Natural killer cell treated with Interleukin-12 subunit alpha and Interleukin-12 subunit beta and Interleukin-15 and Interleukin-18, amount 100 ng/mL, for 72 hours (primary cell): Measurements from ENCODE around the gene PRR36. TPM values are rescaled to one million over a fixed set of nuclear protein-coding genes. Genes with fewer than 3 reads are reported as not detected.

ENCODE experiments used
- ATAC-seq, 2 donors: fragments of 150-1000 bp; cut with Tn5 transposase in 1 of 2; sonication (Bioruptor Pico), chemical (Tn5 transposase) in 1 of 2; 2 replicates each; pipeline ENCODE4 v1.10.0; 2021
- DNase-seq: peaks from one replicate; pipeline ENCODE4 v3.0.0; 2022; ENCODE audit warnings: low spot score
- H3K27ac Mint-ChIP-seq, 2 donors: 1 replicate in 1 of 2; 2 replicates in 1 of 2; pipeline ENCODE4 v1.8.0; 2022; ENCODE audit warnings: mixed read lengths in 2 of 2, mild to moderate bottlenecking in 1 of 2, moderate library complexity in 1 of 2
- H3K27me3 Mint-ChIP-seq, 2 donors: 1 replicate in 1 of 2; 2 replicates in 1 of 2; pipeline ENCODE4 v1.8.0; 2022; ENCODE audit warnings: mixed read lengths in 2 of 2
- H3K36me3 Mint-ChIP-seq: one replicate; pipeline ENCODE4 v1.8.0; 2022; ENCODE audit warnings: mixed read lengths
- H3K4me1 Mint-ChIP-seq, 2 donors: 1 replicate in 1 of 2; 2 replicates in 1 of 2; pipeline ENCODE4 v1.8.0; 2022; ENCODE audit warnings: low read depth in 2 of 2, mixed read lengths in 2 of 2, mild to moderate bottlenecking in 1 of 2
- H3K4me3 Mint-ChIP-seq: one replicate; pipeline ENCODE4 v1.8.0; 2022; ENCODE audit warnings: mixed read lengths
- H3K9me3 Mint-ChIP-seq: 2 replicates; pipeline ENCODE4 v1.8.0; 2022; ENCODE audit warnings: mixed read lengths
- total RNA-seq, 2 donors: library from RNA; stranded (reverse); gene quantifications; one replicate each; pipeline ENCODE4 v1.2.3, GENCODE V29; 2022

PRR36 gene
- total RNA-seq, 2 donors from 2014 or later: not detected

- Mint-ChIP-seq H3K36me3 (no peaks in the 10 kb centered on the region), H3K4me1 (peaks cover 0 to 2% of the 10 kb centered on the region in 2 donors), H3K27me3 (no peaks in the 10 kb centered on the region), H3K4me3 (no peak overlapping the region), H3K27ac (no peak overlapping the region), H3K9me3 (no peaks in the 10 kb centered on the region)
- no peak for ATAC-seq
- DNase-seq: no peak
These were observed 7.7 kb upstream of the PRR36 start for GRCh38 chr19:7881910-7882309.

- no peak for DNase-seq
- Mint-ChIP-seq H3K27me3 (no peaks in the 10 kb centered on the region), H3K9me3 (no peaks in the 10 kb centered on the region), H3K4me3 (no peak overlapping the region), H3K36me3 (no peaks in the 10 kb centered on the region), H3K4me1 (peaks cover 0 to 2% of the 10 kb centered on the region in 2 donors), H3K27ac (no peak overlapping the region)
- peak in 1 of 2 donors; percentile 27 for ATAC-seq
These were observed 5.6 kb upstream of the PRR36 start for GRCh38 chr19:7879836-7880235.

- H3K4me3 Mint-ChIP-seq: no peak overlapping the region
- ATAC-seq (peak; percentile 21 to 57), DNase-seq (no peak)
- no peaks in the 10 kb centered on the region for H3K36me3 Mint-ChIP-seq
- no peaks in the 10 kb centered on the region for H3K27me3 Mint-ChIP-seq
- H3K4me1 Mint-ChIP-seq: peaks cover 0 to 5% of the 10 kb centered on the region in 2 donors
- H3K9me3 Mint-ChIP-seq: no peaks in the 10 kb centered on the region
- no peak overlapping the region for H3K27ac Mint-ChIP-seq
These were observed 5.1 kb upstream of the PRR36 start for GRCh38 chr19:7879111-7879807.

GRCh38 chr19:7877249-7877836 lies 3.2 kb upstream of the PRR36 start:
- H3K27ac Mint-ChIP-seq: no peak overlapping the region
- no peaks in the 10 kb centered on the region for H3K27me3 Mint-ChIP-seq
- H3K4me1 Mint-ChIP-seq: peaks cover 0 to 4% of the 10 kb centered on the region in 2 donors
- no peak overlapping the region for H3K4me3 Mint-ChIP-seq
- ATAC-seq (no peak), DNase-seq (no peak)
- no peaks in the 10 kb centered on the region for H3K36me3 Mint-ChIP-seq
- no peaks in the 10 kb centered on the region for H3K9me3 Mint-ChIP-seq

- Mint-ChIP-seq H3K9me3 (no peaks in the 10 kb centered on the region), H3K4me3 (no peak overlapping the region), H3K36me3 (peaks cover 7% of the 10 kb centered on the region), H3K27me3 (peaks cover 12% of the 10 kb centered on the region in 2 donors), H3K27ac (no peak overlapping the region), H3K4me1 (peaks cover 13 to 23% of the 10 kb centered on the region in 2 donors)
- ATAC-seq: no peak
- DNase-seq: no peak
These were observed 695 bp upstream of the PRR36 start for GRCh38 chr19:7874897-7875273.

GRCh38 chr19:7873304-7874075 lies 700 bp downstream of the PRR36 start:
- ATAC-seq (no peak), DNase-seq (no peak)
- H3K36me3 Mint-ChIP-seq: peaks cover 7% of the 10 kb centered on the region
- peaks cover 13 to 28% of the 10 kb centered on the region in 2 donors for H3K4me1 Mint-ChIP-seq
- no peak overlapping the region for H3K27ac Mint-ChIP-seq
- H3K9me3 Mint-ChIP-seq: no peaks in the 10 kb centered on the region
- peak overlapping the region; percentile 48 for H3K4me3 Mint-ChIP-seq
- H3K27me3 Mint-ChIP-seq: peaks cover 12% of the 10 kb centered on the region in 2 donors

- peak overlapping the region in 1 of 2 donors; percentile 13 for H3K27ac Mint-ChIP-seq
- H3K4me1 Mint-ChIP-seq: peaks cover 13 to 29% of the 10 kb centered on the region in 2 donors
- peaks cover 7% of the 10 kb centered on the region for H3K36me3 Mint-ChIP-seq
- H3K9me3 Mint-ChIP-seq: no peaks in the 10 kb centered on the region
- no peak for ATAC-seq
- DNase-seq: no peak
- H3K27me3 Mint-ChIP-seq: peaks cover 12% of the 10 kb centered on the region in 2 donors
- H3K4me3 Mint-ChIP-seq: peak overlapping the region; percentile 65
These were observed 1.6 kb downstream of the PRR36 start for GRCh38 chr19:7872306-7873204.

GRCh38 chr19:7871437-7872305 lies 2.5 kb downstream of the PRR36 start:
- H3K4me1 Mint-ChIP-seq: peaks cover 13 to 29% of the 10 kb centered on the region in 2 donors
- H3K9me3 Mint-ChIP-seq: no peaks in the 10 kb centered on the region
- peak overlapping the region in 1 of 2 donors; percentile 13 for H3K27ac Mint-ChIP-seq
- peaks cover 12% of the 10 kb centered on the region in 2 donors for H3K27me3 Mint-ChIP-seq
- DNase-seq (peak; percentile 81), ATAC-seq (peak; percentile 0 to 7)
- H3K36me3 Mint-ChIP-seq: peaks cover 7% of the 10 kb centered on the region
- peak overlapping the region; percentile 65 for H3K4me3 Mint-ChIP-seq

- Mint-ChIP-seq H3K36me3 (peaks cover 7% of the 10 kb centered on the region), H3K9me3 (no peaks in the 10 kb centered on the region), H3K27me3 (peaks cover 12% of the 10 kb centered on the region in 2 donors), H3K4me1 (peaks cover 13 to 29% of the 10 kb centered on the region in 2 donors), H3K27ac (peak overlapping the region in 1 of 2 donors; percentile 13), H3K4me3 (peak overlapping the region; percentile 65)
- ATAC-seq: no peak
- no peak for DNase-seq
These were observed 3.4 kb downstream of the PRR36 start for GRCh38 chr19:7870571-7871436.

GRCh38 chr19:7869910-7870511 lies 4.2 kb downstream of the PRR36 start:
- ATAC-seq: peak; percentile 1
- no peak for DNase-seq
- H3K9me3 Mint-ChIP-seq: no peaks in the 10 kb centered on the region
- peaks cover 12 to 16% of the 10 kb centered on the region in 2 donors for H3K27me3 Mint-ChIP-seq
- H3K27ac Mint-ChIP-seq: no peak overlapping the region
- peaks cover 7% of the 10 kb centered on the region for H3K36me3 Mint-ChIP-seq
- peaks cover 13 to 29% of the 10 kb centered on the region in 2 donors for H3K4me1 Mint-ChIP-seq
- H3K4me3 Mint-ChIP-seq: peak overlapping the region; percentile 50

GRCh38 chr19:7869453-7869909 lies 4.7 kb downstream of the PRR36 start:
- Mint-ChIP-seq H3K9me3 (no peaks in the 10 kb centered on the region), H3K27ac (no peak overlapping the region), H3K4me3 (no peak overlapping the region), H3K4me1 (peaks cover 13 to 27% of the 10 kb centered on the region in 2 donors), H3K27me3 (peaks cover 12 to 16% of the 10 kb centered on the region in 2 donors), H3K36me3 (peaks cover 7% of the 10 kb centered on the region)
- DNase-seq (peak; percentile 78), ATAC-seq (peak; percentile 78 to 86)
